Measurements from ENCODE around the gene PRIMPOL.

DNA sequence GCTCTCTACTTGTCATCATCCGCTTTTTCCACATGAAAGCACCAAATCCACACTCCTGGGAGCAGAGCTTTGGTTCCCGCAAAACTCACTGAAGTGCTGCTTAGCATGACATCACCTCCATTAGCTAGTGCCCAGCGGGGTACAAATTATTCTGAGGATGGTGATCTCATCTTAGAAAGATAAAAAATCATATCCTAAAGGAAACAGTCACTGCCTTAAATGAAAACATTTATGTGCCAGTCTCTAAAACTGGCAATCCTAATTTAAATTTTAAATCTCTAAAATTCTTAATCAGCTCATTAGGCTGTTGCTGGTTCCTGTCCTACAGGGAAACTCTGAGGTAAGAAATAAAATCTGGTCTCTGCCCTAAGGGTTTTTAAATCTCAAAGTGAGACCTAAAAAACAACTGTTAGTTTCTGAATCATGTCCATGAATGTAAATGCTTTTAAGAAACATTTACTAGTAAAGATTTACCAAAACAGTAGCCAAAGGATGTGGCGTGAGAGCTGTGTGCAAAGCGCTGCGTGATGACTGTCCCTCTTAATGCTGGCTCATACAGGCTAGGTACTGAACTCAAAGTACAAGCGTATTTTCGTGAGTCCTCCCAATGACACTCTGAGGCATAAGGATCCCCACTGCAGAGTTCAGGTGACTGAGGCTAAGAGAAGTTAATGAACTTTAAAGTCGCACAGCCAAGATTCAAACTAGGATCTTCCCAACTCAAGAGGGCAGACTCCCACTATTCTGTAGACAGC lies 4.8 kb upstream of the PRIMPOL start:
- TF ChIP-seq TAF1 (IDR thresholded peaks at IDR 0.05; ENCODE audit: low read depth, low read length): no peak
- TF ChIP-seq POLR2AphosphoS5 (IDR thresholded peaks at IDR 0.05; ENCODE audit: low read depth, low read length): no peak
- no peak for TF ChIP-seq POLR2A (IDR thresholded peaks at IDR 0.05; ENCODE audit: low read depth, low read length)
- TF ChIP-seq POU2F2 (IDR thresholded peaks at IDR 0.05; ENCODE audit: low read depth, low read length): no peak
- no peak for TF ChIP-seq SPI1 (IDR thresholded peaks at IDR 0.05; ENCODE audit: low read depth, low read length)
